IPS DF 6.9 (cell line): ENCODE measurements around the gene IRF2BPL.

Experiments used
- DNase-seq: peaks from one replicate; pipeline ENCODE4 v3.0.0-alpha.2; 2013; ENCODE audit warnings: low read depth, low spot score
- H3K27ac ChIP-seq: one replicate; pipeline ENCODE4 v1.5.1; 2013; ENCODE audit warnings: low read length, control low read depth
- H3K27me3 ChIP-seq: 2 replicates; pipeline ENCODE4 v1.6.1; 2013; ENCODE audit warnings: mild to moderate bottlenecking, low read length; ENCODE audit not compliant: control insufficient read depth, insufficient read depth
- H3K36me3 ChIP-seq: 2 replicates; pipeline ENCODE4 v1.6.1; 2013; ENCODE audit warnings: low read length; ENCODE audit not compliant: control insufficient read depth, insufficient read depth
- H3K4me1 ChIP-seq: 2 replicates; pipeline ENCODE4 v1.6.1; 2013; ENCODE audit warnings: low read length; ENCODE audit not compliant: control insufficient read depth, insufficient read depth
- H3K4me3 ChIP-seq: 2 replicates; pipeline ENCODE4 v1.5.1; 2013; ENCODE audit warnings: mild to moderate bottlenecking, low read length
- H3K9me3 ChIP-seq: 2 replicates; pipeline ENCODE4 v1.6.1; 2013; ENCODE audit warnings: low read length, inconsistent platforms; ENCODE audit not compliant: control insufficient read depth, insufficient read depth
- WGBS: extraction: QIAGEN DNeasy Blood & Tissue Kit; methylation state at CpG from one replicate; pipeline ENCODE4 v1.1.7; 2013; ENCODE audit warnings: mixed read lengths, missing lambda C conversion rate; ENCODE audit not compliant: insufficient read length, insufficient coverage; 5-methylcytosine and 5-hydroxymethylcytosine counted together

IRF2BPL gene

GRCh38 chr14:77065851-77066577 is 37.5 kb upstream of the IRF2BPL start:
- Histone ChIP-seq H3K27ac (no peak overlapping the region), H3K4me3 (no peak overlapping the region), H3K4me1 (no peaks in the 10 kb centered on the region), H3K36me3 (no peaks in the 10 kb centered on the region), H3K27me3 (no peaks in the 10 kb centered on the region), H3K9me3 (no peaks in the 10 kb centered on the region)
- WGBS, result no CpG with 5 or more reads among the region's 6 CpGs
- no peak for DNase-seq

GRCh38 chr14:77064521-77065178 is 36.1 kb upstream of the IRF2BPL start:
- peaks cover under 1% of the 10 kb centered on the region; the same call in 1 of the 2 replicates for H3K4me1 ChIP-seq
- no CpG with 5 or more reads among the region's 8 CpGs for WGBS
- no peak overlapping the region for H3K27ac ChIP-seq
- DNase-seq, result no peak
- H3K9me3 ChIP-seq, result no peaks in the 10 kb centered on the region
- no peaks in the 10 kb centered on the region for H3K36me3 ChIP-seq
- no peak overlapping the region for H3K4me3 ChIP-seq
- no peaks in the 10 kb centered on the region for H3K27me3 ChIP-seq

- H3K4me1 ChIP-seq, result peaks cover 4% of the 10 kb centered on the region; the same call in 1 of the 2 replicates
- no CpG with 5 or more reads among the region's 10 CpGs for WGBS
- no peaks in the 10 kb centered on the region for H3K27me3 ChIP-seq
- no peak for DNase-seq
- no peak overlapping the region for H3K27ac ChIP-seq
- H3K9me3 ChIP-seq, result no peaks in the 10 kb centered on the region
- no peaks in the 10 kb centered on the region for H3K36me3 ChIP-seq
- H3K4me3 ChIP-seq, result no peak overlapping the region
Observed at GRCh38 chr14:77063571-77064171, 35.2 kb upstream of the IRF2BPL start.

- no peaks in the 10 kb centered on the region for H3K36me3 ChIP-seq
- H3K27me3 ChIP-seq, result no peaks in the 10 kb centered on the region
- WGBS, result no CpG with 5 or more reads among the region's 3 CpGs
- H3K27ac ChIP-seq, result no peak overlapping the region
- H3K9me3 ChIP-seq, result no peaks in the 10 kb centered on the region
- no peak overlapping the region for H3K4me3 ChIP-seq
- peaks cover 4% of the 10 kb centered on the region; the same call in 1 of the 2 replicates for H3K4me1 ChIP-seq
- DNase-seq, result no peak
Observed at GRCh38 chr14:77062261-77062660, 33.8 kb upstream of the IRF2BPL start.

GRCh38 chr14:77061630-77062257 is 33.2 kb upstream of the IRF2BPL start:
- Histone ChIP-seq H3K4me3 (no peak overlapping the region), H3K36me3 (no peaks in the 10 kb centered on the region), H3K9me3 (no peaks in the 10 kb centered on the region), H3K4me1 (peaks cover 4% of the 10 kb centered on the region; the same call in 1 of the 2 replicates), H3K27me3 (no peaks in the 10 kb centered on the region), H3K27ac (no peak overlapping the region)
- no peak for DNase-seq
- no CpG with 5 or more reads among the region's 12 CpGs for WGBS

GRCh38 chr14:77059276-77059915 is 30.9 kb upstream of the IRF2BPL start:
- Histone ChIP-seq H3K36me3 (no peaks in the 10 kb centered on the region), H3K4me1 (peaks cover 4% of the 10 kb centered on the region; the same call in 1 of the 2 replicates), H3K4me3 (no peak overlapping the region), H3K9me3 (no peaks in the 10 kb centered on the region), H3K27ac (no peak overlapping the region), H3K27me3 (no peaks in the 10 kb centered on the region)
- WGBS, result no CpG with 5 or more reads among the region's 12 CpGs
- peak; percentile 50 for DNase-seq

GRCh38 chr14:77058785-77059184 is 30.3 kb upstream of the IRF2BPL start:
- Histone ChIP-seq H3K9me3 (no peaks in the 10 kb centered on the region), H3K36me3 (no peaks in the 10 kb centered on the region), H3K4me3 (no peak overlapping the region), H3K4me1 (peaks cover 4% of the 10 kb centered on the region; the same call in 1 of the 2 replicates), H3K27ac (no peak overlapping the region), H3K27me3 (no peaks in the 10 kb centered on the region)
- no CpG with 5 or more reads among the region's 9 CpGs for WGBS
- DNase-seq, result no peak

GRCh38 chr14:77058117-77058516 is 29.6 kb upstream of the IRF2BPL start:
- Histone ChIP-seq H3K27ac (no peak overlapping the region), H3K4me3 (no peak overlapping the region), H3K4me1 (peaks cover 4% of the 10 kb centered on the region; the same call in 1 of the 2 replicates), H3K36me3 (no peaks in the 10 kb centered on the region), H3K9me3 (no peaks in the 10 kb centered on the region), H3K27me3 (no peaks in the 10 kb centered on the region)
- no peak for DNase-seq
- no CpG with 5 or more reads among the region's 9 CpGs for WGBS

- DNase-seq, result no peak
- H3K27me3 ChIP-seq, result no peaks in the 10 kb centered on the region
- H3K27ac ChIP-seq, result no peak overlapping the region
- no peaks in the 10 kb centered on the region for H3K36me3 ChIP-seq
- H3K4me1 ChIP-seq, result peaks cover 5% of the 10 kb centered on the region; the same call in 1 of the 2 replicates
- no CpG with 5 or more reads among the region's 3 CpGs for WGBS
- H3K9me3 ChIP-seq, result no peaks in the 10 kb centered on the region
- H3K4me3 ChIP-seq, result no peak overlapping the region
Observed at GRCh38 chr14:77055981-77056380, 27.5 kb upstream of the IRF2BPL start.

- Histone ChIP-seq H3K4me1 (peaks cover 5% of the 10 kb centered on the region; the same call in 1 of the 2 replicates), H3K4me3 (no peak overlapping the region), H3K27me3 (no peaks in the 10 kb centered on the region), H3K9me3 (no peaks in the 10 kb centered on the region), H3K36me3 (no peaks in the 10 kb centered on the region), H3K27ac (no peak overlapping the region)
- DNase-seq, result no peak
- no CpG with 5 or more reads among the region's 5 CpGs for WGBS
Observed at GRCh38 chr14:77055306-77055705, 26.8 kb upstream of the IRF2BPL start.
